K562 (cell line): ENCODE data around the gene DCAF10. TPM values are rescaled to one million over a fixed set of nuclear protein-coding genes. Genes with fewer than 3 reads are reported as not detected.

Source experiments
- BHLHE40 ChIP-seq: IDR thresholded peaks from 2 replicates; pipeline ENCODE4 v1.6.1; 2011; ENCODE audit warnings: low read length, improper control_type of control experiment
- CBFB ChIP-seq: sonication (generic); formaldehyde crosslinking; IDR thresholded peaks from 2 replicates; pipeline ENCODE4 v1.4.0; 2020; ENCODE audit warnings: mild to moderate bottlenecking, missing genetic modification reagents
- CBX1 ChIP-seq: sonication (generic); IDR thresholded peaks from 2 replicates; pipeline ENCODE4 v1.6.1; 2016; ENCODE audit warnings: antibody characterized with exemption, low read depth, mild to moderate bottlenecking
- CHD2 ChIP-seq: IDR thresholded peaks from 2 replicates; pipeline ENCODE4 v1.6.1; 2011; ENCODE audit warnings: low read depth, low read length
- COPS2 ChIP-seq: fragments of 450-650 bp; conservative IDR thresholded peaks from 2 replicates; pipeline ENCODE4 v1.6.1; 2016; ENCODE audit warnings: mild to moderate bottlenecking, moderate library complexity
- CTBP1 ChIP-seq: fragments of 450-650 bp; IDR thresholded peaks from 2 replicates; pipeline ENCODE4 v1.6.1; 2016; ENCODE audit warnings: borderline replicate concordance
- IRF2 ChIP-seq: sonication (generic); formaldehyde crosslinking; IDR thresholded peaks from 2 replicates; pipeline ENCODE4 v1.8.1; 2022; ENCODE audit warnings: mild to moderate bottlenecking, missing genetic modification reagents
- NELFE ChIP-seq: IDR thresholded peaks from 2 replicates; pipeline ENCODE4 v1.6.1; 2011; ENCODE audit warnings: mild to moderate bottlenecking; ENCODE audit not compliant: insufficient read depth, insufficient read length
- PHF21A ChIP-seq: fragments of 450-650 bp; IDR thresholded peaks from 2 replicates; pipeline ENCODE4 v1.6.1; 2017; ENCODE audit warnings: low read depth, borderline replicate concordance
- PYGO2 ChIP-seq: fragments of 450-650 bp; IDR thresholded peaks from 2 replicates; pipeline ENCODE4 v1.6.1; 2016; ENCODE audit warnings: mild to moderate bottlenecking, missing genetic modification characterization, moderate library complexity, missing compliant biosample characterization
- RFX1 ChIP-seq: fragments of 450-650 bp; IDR thresholded peaks from 2 replicates; pipeline ENCODE4 v1.6.1; 2016; ENCODE audit warnings: mild to moderate bottlenecking, moderate library complexity
- TAF15 ChIP-seq: fragments of 200-400 bp; formaldehyde crosslinking; IDR thresholded peaks from 2 replicates; pipeline ENCODE4 v1.6.1; 2017; ENCODE audit warnings: mild to moderate bottlenecking, low read depth, low read length, moderate library complexity
- TSC22D4 ChIP-seq: fragments of 450-650 bp; IDR thresholded peaks from 2 replicates; pipeline ENCODE4 v1.6.1; 2016; ENCODE audit warnings: missing genetic modification characterization, missing biosample characterization, control low read depth
- ZNF277 ChIP-seq: fragments of 250-450 bp; sonication (Bioruptor Pico); IDR thresholded peaks from 2 replicates; pipeline ENCODE4 v1.8.0; 2022; ENCODE audit warnings: inconsistent platforms, mild to moderate bottlenecking, moderate library complexity, borderline replicate concordance
- ZNF444 ChIP-seq: fragments of 250-450 bp; sonication (Bioruptor Pico); IDR thresholded peaks from 2 replicates; pipeline ENCODE4 v1.4.0; 2020; ENCODE audit warnings: mild to moderate bottlenecking, moderate library complexity
- ZNF707 ChIP-seq: fragments of 250-450 bp; sonication (Bioruptor Pico); conservative IDR thresholded peaks from 2 replicates; pipeline ENCODE4 v1.8.0; 2022; ENCODE audit warnings: inconsistent platforms, mild to moderate bottlenecking, moderate library complexity
- ZNF740 ChIP-seq, 3 experiments: fragments of 200-800 bp in 1 of 3; sonication (Bioruptor generic) in 1 of 3; sonication (generic) in 1 of 3; formaldehyde crosslinking in 1 of 3; IDR thresholded peaks; 2 replicates each; pipeline versions ENCODE4 v1.6.1 to v1.8.0; 2016 to 2022; ENCODE audit warnings: mild to moderate bottlenecking in 2 of 3, missing compliant biosample characterization in 2 of 3, missing genetic modification characterization in 2 of 3, missing genetic modification reagents in 1 of 3
- ZNF76 ChIP-seq: fragments of 250-450 bp; sonication (Bioruptor Pico); IDR thresholded peaks from 2 replicates; pipeline ENCODE4 v1.4.0; 2020; ENCODE audit warnings: mild to moderate bottlenecking, moderate library complexity, borderline replicate concordance
- ZNF764 ChIP-seq: fragments of 250-450 bp; sonication (Bioruptor Pico); IDR thresholded peaks from 2 replicates; pipeline ENCODE4 v1.4.0; 2020; ENCODE audit warnings: low read depth, mild to moderate bottlenecking, moderate library complexity
- polyA plus RNA-seq, 8 experiments: library from polyadenylated mRNA; depleted of rRNA in 4 of 8; stranded (reverse) in 5 of 8; unstranded in 3 of 8; fragments of >200 nt; fragmentation: Nextera tagmentation in 2 of 8; fragmentation: Illumina TruSeq in 1 of 8; extraction: Ambion mirVana in 2 of 8; extraction: Trizol in 1 of 8; gene quantifications; 2 replicates each; pipeline versions ENCODE4 v1.2.1 to v1.2.3, GENCODE V29; 2011 to 2014; ENCODE audit warnings: inconsistent platforms in 1 of 8, missing spikeins in 1 of 8
- total RNA-seq, 7 experiments: library from RNA; depleted of rRNA in 6 of 7; stranded (reverse); fragments of >200 nt in 6 of 7; fragmentation: Illumina TruSeq in 2 of 7; extraction: Trizol in 2 of 7; gene quantifications; 2 replicates each; pipeline versions ENCODE4 v1.2.1 to v1.2.3, GENCODE V29; 2011 to 2021; ENCODE audit warnings: low replicate concordance in 1 of 7
- TF ChIP-seq, protein P1 (sequence below): sonication (generic); formaldehyde crosslinking; IDR thresholded peaks from 2 replicates; pipeline ENCODE4 v1.8.1; 2023; ENCODE audit warnings: mild to moderate bottlenecking, missing genetic modification reagents
- TF ChIP-seq, protein P2 (sequence below): fragments of 250-450 bp; sonication (Bioruptor Pico); IDR thresholded peaks from 2 replicates; pipeline ENCODE4 v1.5.0; 2022; ENCODE audit warnings: mild to moderate bottlenecking

The DCAF10 gene
- total and polyA plus RNA-seq, 9 of the 15 experiments (the other 6 are each of a cell fraction or from before 2014, with no cell fraction given): 6.8 to 40.1 (median 16.9) TPM

DNA sequence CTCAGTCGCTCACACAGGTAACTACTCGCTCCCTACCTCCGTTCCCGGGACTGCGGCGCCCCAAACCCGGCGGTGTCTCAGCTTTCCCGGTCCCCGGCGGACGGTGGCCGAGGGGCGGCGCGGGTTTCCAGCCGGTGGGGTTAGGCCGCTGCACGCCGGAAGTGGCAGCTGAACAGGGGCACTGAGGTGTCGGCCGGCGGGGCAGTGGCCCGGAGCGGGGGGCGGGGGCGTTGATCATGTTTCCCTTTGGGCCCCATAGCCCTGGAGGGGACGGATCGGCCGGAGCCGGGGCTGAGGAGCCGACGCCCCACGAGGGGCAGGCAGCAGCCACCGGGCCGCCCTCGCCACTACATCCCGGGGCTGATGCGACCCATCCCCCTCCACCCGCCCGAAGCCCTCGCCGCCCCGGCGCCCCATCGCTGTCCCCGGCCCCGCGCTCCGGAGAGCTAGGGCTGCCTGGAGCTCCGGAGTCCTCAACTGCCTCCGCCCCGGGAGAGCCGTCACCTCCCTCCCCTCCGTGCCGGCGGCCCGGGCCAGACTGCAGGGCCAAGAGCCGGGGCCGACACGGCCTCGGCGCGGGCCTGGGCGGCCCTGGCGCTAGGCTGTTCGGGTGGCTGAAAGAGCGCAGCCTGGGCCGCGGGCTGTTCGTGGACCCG is at the start of gene DCAF10 (continued):
- TF ChIP-seq CBX1 (peak; percentile 93), RFX1 (no peak), NELFE (no peak), IRF2 (peak; percentile 44; the same call in 1 of the 2 replicates), TSC22D4 (tag) (no peak), COPS2 (no peak), PYGO2 (tag) (peak; percentile 62; the same call in 1 of the 2 replicates), CTBP1 (peak; percentile 94), ZNF444 (0 out of 2 replicates have a peak, but pooled peaks have one; percentile 6), PHF21A (peak; percentile 91; the same call in 1 of the 2 replicates), CHD2 (peak; percentile 23; the same call in 1 of the 2 replicates), ZNF277 (no peak), ZNF707 (0 out of 2 replicates have a peak, but pooled peaks have one; percentile 4), BHLHE40 (peak; percentile 71; the same call in 1 of the 2 replicates), ZNF764 (CRISPR knock-in tag) (no peak; the same call in 1 of the 2 replicates), TAF15 (no peak), CBFB (CRISPR knock-in tag) (peak; percentile 16; the same call in 1 of the 2 replicates), ZNF740 (CRISPR knock-in tag; IDR thresholded peaks at IDR 0.05) (peak; percentile 84; the same call in 1 of the 2 replicates), ZNF740 (tag; IDR thresholded peaks at IDR 0.05) (no peak; a peak in 1 of 4 replicates), ZNF76 (CRISPR knock-in tag) (no peak)
- TF ChIP-seq, protein P1, sequence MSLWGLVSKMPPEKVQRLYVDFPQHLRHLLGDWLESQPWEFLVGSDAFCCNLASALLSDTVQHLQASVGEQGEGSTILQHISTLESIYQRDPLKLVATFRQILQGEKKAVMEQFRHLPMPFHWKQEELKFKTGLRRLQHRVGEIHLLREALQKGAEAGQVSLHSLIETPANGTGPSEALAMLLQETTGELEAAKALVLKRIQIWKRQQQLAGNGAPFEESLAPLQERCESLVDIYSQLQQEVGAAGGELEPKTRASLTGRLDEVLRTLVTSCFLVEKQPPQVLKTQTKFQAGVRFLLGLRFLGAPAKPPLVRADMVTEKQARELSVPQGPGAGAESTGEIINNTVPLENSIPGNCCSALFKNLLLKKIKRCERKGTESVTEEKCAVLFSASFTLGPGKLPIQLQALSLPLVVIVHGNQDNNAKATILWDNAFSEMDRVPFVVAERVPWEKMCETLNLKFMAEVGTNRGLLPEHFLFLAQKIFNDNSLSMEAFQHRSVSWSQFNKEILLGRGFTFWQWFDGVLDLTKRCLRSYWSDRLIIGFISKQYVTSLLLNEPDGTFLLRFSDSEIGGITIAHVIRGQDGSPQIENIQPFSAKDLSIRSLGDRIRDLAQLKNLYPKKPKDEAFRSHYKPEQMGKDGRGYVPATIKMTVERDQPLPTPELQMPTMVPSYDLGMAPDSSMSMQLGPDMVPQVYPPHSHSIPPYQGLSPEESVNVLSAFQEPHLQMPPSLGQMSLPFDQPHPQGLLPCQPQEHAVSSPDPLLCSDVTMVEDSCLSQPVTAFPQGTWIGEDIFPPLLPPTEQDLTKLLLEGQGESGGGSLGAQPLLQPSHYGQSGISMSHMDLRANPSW: no peak
- TF ChIP-seq, protein P2, sequence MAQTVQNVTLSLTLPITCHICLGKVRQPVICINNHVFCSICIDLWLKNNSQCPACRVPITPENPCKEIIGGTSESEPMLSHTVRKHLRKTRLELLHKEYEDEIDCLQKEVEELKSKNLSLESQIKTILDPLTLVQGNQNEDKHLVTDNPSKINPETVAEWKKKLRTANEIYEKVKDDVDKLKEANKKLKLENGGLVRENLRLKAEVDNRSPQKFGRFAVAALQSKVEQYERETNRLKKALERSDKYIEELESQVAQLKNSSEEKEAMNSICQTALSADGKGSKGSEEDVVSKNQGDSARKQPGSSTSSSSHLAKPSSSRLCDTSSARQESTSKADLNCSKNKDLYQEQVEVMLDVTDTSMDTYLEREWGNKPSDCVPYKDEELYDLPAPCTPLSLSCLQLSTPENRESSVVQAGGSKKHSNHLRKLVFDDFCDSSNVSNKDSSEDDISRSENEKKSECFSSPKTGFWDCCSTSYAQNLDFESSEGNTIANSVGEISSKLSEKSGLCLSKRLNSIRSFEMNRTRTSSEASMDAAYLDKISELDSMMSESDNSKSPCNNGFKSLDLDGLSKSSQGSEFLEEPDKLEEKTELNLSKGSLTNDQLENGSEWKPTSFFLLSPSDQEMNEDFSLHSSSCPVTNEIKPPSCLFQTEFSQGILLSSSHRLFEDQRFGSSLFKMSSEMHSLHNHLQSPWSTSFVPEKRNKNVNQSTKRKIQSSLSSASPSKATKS (CRISPR knock-in tag): 0 out of 2 replicates have a peak, but pooled peaks have one; percentile 63
